ENCODE results near the gene DUSP7.

The DUSP7 gene

GRCh38 chr3:52068055-52068571, 11.7 kb upstream of the DUSP7 start:
- TF ChIP-seq CTCF (IDR thresholded peaks at IDR 0.05; ENCODE audit: extremely low read depth, insufficient read depth, missing control alignments) = no peak
- in situ Hi-C loops (cut with MboI; ENCODE audit: low pct_unique_long_range_greater_than_20kb, low sequenced_read_pairs, unreplicated experiment) = no loop called here
- DNase-seq (ENCODE audit: low spot score) = no peak

- no peak for TF ChIP-seq CTCF (IDR thresholded peaks at IDR 0.05; ENCODE audit: extremely low read depth, insufficient read depth, missing control alignments)
- in situ Hi-C loops (cut with MboI; ENCODE audit: low pct_unique_long_range_greater_than_20kb, low sequenced_read_pairs, unreplicated experiment) = no loop called here
- no peak for DNase-seq (ENCODE audit: low spot score)
Observed at GRCh38 chr3:52067526-52067925, 11.2 kb upstream of the DUSP7 start.

GRCh38 chr3:52067046-52067445, 10.7 kb upstream of the DUSP7 start:
- in situ Hi-C loops (cut with MboI; ENCODE audit: low pct_unique_long_range_greater_than_20kb, low sequenced_read_pairs, unreplicated experiment) = no loop called here
- DNase-seq (ENCODE audit: low spot score) = no peak
- no peak for TF ChIP-seq CTCF (IDR thresholded peaks at IDR 0.05; ENCODE audit: extremely low read depth, insufficient read depth, missing control alignments)

- no peak for TF ChIP-seq CTCF (IDR thresholded peaks at IDR 0.05; ENCODE audit: extremely low read depth, insufficient read depth, missing control alignments)
- in situ Hi-C loops (cut with MboI; ENCODE audit: low pct_unique_long_range_greater_than_20kb, low sequenced_read_pairs, unreplicated experiment) = no loop called here
- no peak for DNase-seq (ENCODE audit: low spot score)
Observed at GRCh38 chr3:52065264-52065756, 8.9 kb upstream of the DUSP7 start.

- no peak for DNase-seq (ENCODE audit: low spot score)
- no peak for TF ChIP-seq CTCF (IDR thresholded peaks at IDR 0.05; ENCODE audit: extremely low read depth, insufficient read depth, missing control alignments)
- in situ Hi-C loops (cut with MboI; ENCODE audit: low pct_unique_long_range_greater_than_20kb, low sequenced_read_pairs, unreplicated experiment) = no loop called here
Observed at GRCh38 chr3:52064561-52064960, 8.2 kb upstream of the DUSP7 start.

- DNase-seq (ENCODE audit: low spot score) = no peak
- TF ChIP-seq CTCF (IDR thresholded peaks at IDR 0.05; ENCODE audit: extremely low read depth, insufficient read depth, missing control alignments) = no peak
- in situ Hi-C loops (cut with MboI; ENCODE audit: low pct_unique_long_range_greater_than_20kb, low sequenced_read_pairs, unreplicated experiment) = no loop called here
Observed at GRCh38 chr3:52063026-52063723, 6.8 kb upstream of the DUSP7 start.
